SK-N-SH (cell line): Measurements from ENCODE around the gene CACNA1D. TPM values are rescaled to one million over a fixed set of nuclear protein-coding genes. Genes with fewer than 3 reads are reported as not detected.

Experiments used
- CTCF ChIA-PET: fragments of 300-600, 350-600 bp; formaldehyde crosslinking; extraction: SDS; loops from one replicate; lab custom pipeline; 2021; lab: Yijun Ruan, JAX
- POLR2A ChIA-PET: fragments of 350-600 bp; sonication (Branson Sonifier 250); formaldehyde crosslinking; extraction: SDS; loops from one replicate; lab custom pipeline; 2020; ENCODE audit warnings: antibody characterized with exemption, inconsistent platforms; lab: Yijun Ruan, JAX
- DNase-seq: peaks from one replicate; pipeline ENCODE4 v3.0.0; 2012
- H2AFZ ChIP-seq: fragments of 200-600 bp; sonication (generic); 2 replicates; pipeline ENCODE4 v1.8.1; 2016; ENCODE audit warnings: antibody characterized with exemption, mild to moderate bottlenecking, low read depth
- H3F3A ChIP-seq: fragments of 200-600 bp; sonication (generic); replicated peaks from 2 replicates; pipeline ENCODE3; 2016; ENCODE audit warnings: antibody characterized with exemption, mild to moderate bottlenecking; ENCODE audit not compliant: insufficient read depth
- H3K27ac ChIP-seq, 2 experiments: fragments of 200-500 bp in 1 of 2; fragments of 200-600 bp in 1 of 2; sonication (Bioruptor generic) in 1 of 2; sonication (generic), shearing (Covaris generic) in 1 of 2; 2 replicates each; pipeline versions ENCODE4 v1.5.1 to v1.6.1; 2014 to 2016; ENCODE audit warnings: low read depth in 2 of 2, inconsistent platforms in 1 of 2, low read length in 1 of 2, mild to moderate bottlenecking in 1 of 2, mixed read lengths in 1 of 2
- H3K27me3 ChIP-seq: fragments of 200-600 bp; sonication (generic), shearing (Covaris generic); 2 replicates; pipeline ENCODE4 v1.6.1; 2016; ENCODE audit warnings: mixed run types; ENCODE audit not compliant: insufficient read depth
- H3K36me3 ChIP-seq, 2 experiments: fragments of 200-500 bp in 1 of 2; fragments of 200-600 bp in 1 of 2; sonication (Bioruptor generic) in 1 of 2; sonication (generic) in 1 of 2; replicated peaks in 1 of 2; 2 replicates each; pipeline versions ENCODE3 to v1.5.1; 2014 to 2016; ENCODE audit warnings: low read length in 1 of 2, mild to moderate bottlenecking in 1 of 2; ENCODE audit not compliant: insufficient read depth in 2 of 2, control insufficient read depth in 1 of 2
- H3K4me1 ChIP-seq, 2 experiments: fragments of 200-500 bp in 1 of 2; fragments of 200-600 bp in 1 of 2; sonication (Bioruptor generic) in 1 of 2; sonication (generic), shearing (Covaris generic) in 1 of 2; 2 replicates each; pipeline versions ENCODE4 v1.5.1 to v1.6.1; 2014 to 2016; ENCODE audit warnings: low read depth in 1 of 2, low read length in 1 of 2, mixed run types in 1 of 2; ENCODE audit not compliant: insufficient read depth in 2 of 2, control insufficient read depth in 1 of 2
- H3K4me2 ChIP-seq: fragments of 200-600 bp; sonication (generic), shearing (Covaris generic); 2 replicates; pipeline ENCODE4 v1.6.1; 2017; ENCODE audit warnings: mixed run types
- H3K4me3 ChIP-seq, 2 experiments: fragments of 200-500 bp in 1 of 2; fragments of 200-600 bp in 1 of 2; sonication (Bioruptor generic) in 1 of 2; sonication (generic), shearing (Covaris generic) in 1 of 2; 2 replicates each; pipeline versions ENCODE4 v1.5.1 to v1.8.1; 2014 to 2016; ENCODE audit warnings: low read depth in 2 of 2, inconsistent platforms in 1 of 2, low read length in 1 of 2, mild to moderate bottlenecking in 1 of 2, mixed read lengths in 1 of 2, moderate library complexity in 1 of 2
- H3K79me2 ChIP-seq: fragments of 200-600 bp; sonication (generic); 2 replicates; pipeline ENCODE4 v1.8.1; 2017; ENCODE audit warnings: mild to moderate bottlenecking; ENCODE audit not compliant: insufficient read depth
- H3K9ac ChIP-seq: fragments of 200-600 bp; sonication (generic); 2 replicates; pipeline ENCODE4 v1.6.1; 2017; ENCODE audit warnings: mixed run types
- H3K9me2 ChIP-seq: fragments of 200-600 bp; sonication (generic); 2 replicates; pipeline ENCODE4 v1.6.1; 2017; ENCODE audit warnings: mixed run types
- H3K9me3 ChIP-seq: fragments of 200-600 bp; sonication (generic); 2 replicates; pipeline ENCODE4 v1.6.1; 2017; ENCODE audit warnings: mixed run types, mild to moderate bottlenecking, moderate library complexity
- H4K20me1 ChIP-seq: fragments of 200-600 bp; sonication (generic); 2 replicates; pipeline ENCODE4 v1.6.1; 2017; ENCODE audit warnings: mild to moderate bottlenecking, mixed run types; ENCODE audit not compliant: insufficient read depth
- CHD2 ChIP-seq: fragments of 150-350 bp; IDR thresholded peaks from 2 replicates; pipeline ENCODE4 v1.6.1; 2018; ENCODE audit warnings: low read length; ENCODE audit not compliant: partially characterized antibody
- ELF1 ChIP-seq: IDR thresholded peaks from 2 replicates; pipeline ENCODE4 v1.4.0; 2012
- EP300 ChIP-seq, 2 experiments: IDR thresholded peaks; 2 replicates each; pipeline versions ENCODE4 v1.4.0 to v1.6.1; 2012; ENCODE audit warnings: borderline replicate concordance in 1 of 2, low read depth in 1 of 2, low read length in 1 of 2
- FOSL2 ChIP-seq: IDR thresholded peaks from 2 replicates; pipeline ENCODE4 v1.4.0; 2012; ENCODE audit warnings: low read depth, mild to moderate bottlenecking, moderate library complexity, borderline replicate concordance
- FOXJ3 ChIP-seq: sonication (generic); formaldehyde crosslinking; IDR thresholded peaks from 2 replicates; pipeline ENCODE4 v1.5.1; 2020; ENCODE audit warnings: mild to moderate bottlenecking, missing genetic modification reagents
- FOXM1 ChIP-seq: IDR thresholded peaks from 2 replicates; pipeline ENCODE4 v1.4.0; 2012; ENCODE audit warnings: low read depth, mild to moderate bottlenecking
- GABPA ChIP-seq: IDR thresholded peaks from 2 replicates; pipeline ENCODE4 v1.4.0; 2012; ENCODE audit warnings: low read depth, mild to moderate bottlenecking
- GATA2 ChIP-seq: sonication (generic); formaldehyde crosslinking; IDR thresholded peaks from 2 replicates; pipeline ENCODE4 v1.5.0; 2020; ENCODE audit warnings: mild to moderate bottlenecking, missing genetic modification reagents
- MEF2A ChIP-seq: IDR thresholded peaks from 2 replicates; pipeline ENCODE4 v1.4.0; 2012; ENCODE audit warnings: low read depth, borderline replicate concordance
- MXI1 ChIP-seq: IDR thresholded peaks from 2 replicates; pipeline ENCODE4 v1.6.1; 2012; ENCODE audit warnings: mild to moderate bottlenecking, low read depth, low read length, improper control_type of control experiment
- NFIC ChIP-seq: IDR thresholded peaks from 2 replicates; pipeline ENCODE4 v1.4.0; 2012; ENCODE audit warnings: borderline replicate concordance
- NRF1 ChIP-seq: IDR thresholded peaks from 2 replicates; pipeline ENCODE4 v1.6.1; 2012; ENCODE audit warnings: low read depth, mild to moderate bottlenecking, low read length
- RCOR1 ChIP-seq: fragments of 150-350 bp; IDR thresholded peaks from 2 replicates; pipeline ENCODE4 v1.6.1; 2017; ENCODE audit warnings: antibody characterized with exemption, low read length
- SMC3 ChIP-seq: IDR thresholded peaks from 2 replicates; pipeline ENCODE4 v1.6.1; 2012; ENCODE audit warnings: low read depth, low read length, improper control_type of control experiment
- TAF1 ChIP-seq: IDR thresholded peaks from 2 replicates; pipeline ENCODE4 v1.6.1; 2012; ENCODE audit warnings: low read depth, mild to moderate bottlenecking, low read length, moderate library complexity, borderline replicate concordance
- TCF12 ChIP-seq: IDR thresholded peaks from 2 replicates; pipeline ENCODE4 v1.4.0; 2012
- TEAD4 ChIP-seq: IDR thresholded peaks from 2 replicates; pipeline ENCODE4 v1.4.0; 2012; ENCODE audit warnings: mild to moderate bottlenecking, borderline replicate concordance; ENCODE audit not compliant: insufficient read depth
- WGBS: methylation state at CpG from one replicate; pipeline ENCODE4 v1.1.6; 2017; ENCODE audit warnings: low lambda C conversion rate; 5-methylcytosine and 5-hydroxymethylcytosine counted together
- polyA plus RNA-seq, 3 experiments: library from polyadenylated mRNA; depleted of rRNA; stranded (reverse); fragments of >200 nt; gene quantifications; 2 replicates each; pipeline ENCODE4 v1.2.3, GENCODE V29; 2012
- TF ChIP-seq, protein P1 (sequence below): IDR thresholded peaks from 2 replicates; pipeline ENCODE4; 2012
- TF ChIP-seq, protein P2 (sequence below): fragments of 150-350 bp; IDR thresholded peaks from 2 replicates; pipeline ENCODE4 v1.6.1; 2016; ENCODE audit warnings: mild to moderate bottlenecking, low read depth, low read length
- TF ChIP-seq, protein P3 (sequence below): fragments of 150-350 bp; IDR thresholded peaks from 2 replicates; pipeline ENCODE4 v1.6.1; 2017; ENCODE audit warnings: antibody characterized with exemption, low read length, low read depth, borderline replicate concordance

Gene CACNA1D
- polyA plus RNA-seq, 1 of the 3 experiments (the other 2 are of a cell fraction): 0.12 TPM

DNA sequence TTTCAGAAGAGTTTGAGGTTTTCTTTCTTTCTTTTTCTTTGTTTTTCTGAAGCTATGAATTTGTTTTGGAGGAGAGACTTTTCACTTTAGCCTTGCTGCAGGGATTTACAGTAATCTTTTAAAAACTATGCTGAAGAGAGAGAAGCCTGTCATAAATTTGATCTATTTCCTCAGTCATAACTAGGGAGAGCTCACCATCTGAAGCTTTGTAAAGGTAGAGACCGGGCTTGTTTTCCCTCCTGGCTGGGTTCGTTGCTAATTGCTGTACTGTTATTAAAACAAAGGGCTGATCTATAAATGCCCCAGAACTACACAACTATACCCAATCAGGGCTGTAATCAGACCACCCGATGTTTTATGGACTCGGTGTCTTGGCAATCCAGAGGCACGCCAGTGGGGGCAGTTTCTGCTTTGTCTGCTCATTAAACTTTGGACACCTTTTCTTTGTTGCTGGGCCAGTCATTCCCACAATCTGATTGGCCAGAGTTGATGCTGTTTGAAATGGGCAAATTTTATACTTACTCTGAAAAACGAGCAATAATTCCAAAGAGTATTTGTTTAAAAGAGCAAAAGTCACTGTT lies 164.3 kb downstream of the CACNA1D start:
- POLR2A ChIA-PET: no interaction called here
- no peaks in the 10 kb centered on the region for H4K20me1 ChIP-seq
- no peaks in the 10 kb centered on the region for H3K27me3 ChIP-seq
- H3K36me3 ChIP-seq: no peaks in the 10 kb centered on the region
- TF ChIP-seq MXI1: no peak
- no peak for TF ChIP-seq FOSL2
- TF ChIP-seq TEAD4: no peak
- TF ChIP-seq NRF1: no peak
- TF ChIP-seq MEF2A: no peak
- no peak for TF ChIP-seq EP300 (IDR thresholded peaks at IDR 0.05; ENCODE audit: borderline replicate concordance in 1 of 2, low read depth in 1 of 2, low read length in 1 of 2)
- TF ChIP-seq GABPA: no peak
- TF ChIP-seq RCOR1: no peak
- TF ChIP-seq TCF12: no peak
- TF ChIP-seq TAF1: no peak
- TF ChIP-seq NFIC: no peak
- TF ChIP-seq FOXM1: no peak
- TF ChIP-seq, protein P1, sequence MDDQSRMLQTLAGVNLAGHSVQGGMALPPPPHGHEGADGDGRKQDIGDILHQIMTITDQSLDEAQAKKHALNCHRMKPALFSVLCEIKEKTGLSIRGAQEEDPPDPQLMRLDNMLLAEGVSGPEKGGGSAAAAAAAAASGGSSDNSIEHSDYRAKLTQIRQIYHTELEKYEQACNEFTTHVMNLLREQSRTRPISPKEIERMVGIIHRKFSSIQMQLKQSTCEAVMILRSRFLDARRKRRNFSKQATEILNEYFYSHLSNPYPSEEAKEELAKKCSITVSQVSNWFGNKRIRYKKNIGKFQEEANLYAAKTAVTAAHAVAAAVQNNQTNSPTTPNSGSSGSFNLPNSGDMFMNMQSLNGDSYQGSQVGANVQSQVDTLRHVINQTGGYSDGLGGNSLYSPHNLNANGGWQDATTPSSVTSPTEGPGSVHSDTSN: no peak
- TF ChIP-seq FOXJ3 (CRISPR knock-in tag): no peak
- TF ChIP-seq ELF1: no peak
- TF ChIP-seq GATA2 (CRISPR knock-in tag): no peak
- TF ChIP-seq, protein P2, sequence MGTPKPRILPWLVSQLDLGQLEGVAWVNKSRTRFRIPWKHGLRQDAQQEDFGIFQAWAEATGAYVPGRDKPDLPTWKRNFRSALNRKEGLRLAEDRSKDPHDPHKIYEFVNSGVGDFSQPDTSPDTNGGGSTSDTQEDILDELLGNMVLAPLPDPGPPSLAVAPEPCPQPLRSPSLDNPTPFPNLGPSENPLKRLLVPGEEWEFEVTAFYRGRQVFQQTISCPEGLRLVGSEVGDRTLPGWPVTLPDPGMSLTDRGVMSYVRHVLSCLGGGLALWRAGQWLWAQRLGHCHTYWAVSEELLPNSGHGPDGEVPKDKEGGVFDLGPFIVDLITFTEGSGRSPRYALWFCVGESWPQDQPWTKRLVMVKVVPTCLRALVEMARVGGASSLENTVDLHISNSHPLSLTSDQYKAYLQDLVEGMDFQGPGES: no peak
- TF ChIP-seq CHD2: no peak
- TF ChIP-seq, protein P3, sequence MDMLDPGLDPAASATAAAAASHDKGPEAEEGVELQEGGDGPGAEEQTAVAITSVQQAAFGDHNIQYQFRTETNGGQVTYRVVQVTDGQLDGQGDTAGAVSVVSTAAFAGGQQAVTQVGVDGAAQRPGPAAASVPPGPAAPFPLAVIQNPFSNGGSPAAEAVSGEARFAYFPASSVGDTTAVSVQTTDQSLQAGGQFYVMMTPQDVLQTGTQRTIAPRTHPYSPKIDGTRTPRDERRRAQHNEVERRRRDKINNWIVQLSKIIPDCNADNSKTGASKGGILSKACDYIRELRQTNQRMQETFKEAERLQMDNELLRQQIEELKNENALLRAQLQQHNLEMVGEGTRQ: no peak
- TF ChIP-seq SMC3: no peak
- CTCF ChIA-PET: no interaction called here
- no peak overlapping the region for H3K9ac ChIP-seq
- no peaks in the 10 kb centered on the region for H3K9me2 ChIP-seq
- DNase-seq: no peak
- no peak overlapping the region for H3K27ac ChIP-seq
- H3K4me1 ChIP-seq: peaks cover 0 to 13% of the 10 kb centered on the region in 2 experiments; a peak in 1 of 4 replicates
- WGBS: 28% methylated on average over 6 of the region's 6 CpGs
- H2AFZ ChIP-seq: no peak overlapping the region
- no peaks in the 10 kb centered on the region for H3K79me2 ChIP-seq
- no peak overlapping the region for H3K4me3 ChIP-seq
- no peaks in the 10 kb centered on the region for H3K9me3 ChIP-seq
- H3K4me2 ChIP-seq: no peak overlapping the region
- H3F3A ChIP-seq: no peaks in the 10 kb centered on the region
